Left ventricle myocardium inferior (tissue), 1 donor: ENCODE results near the gene WDR54. TPM values are rescaled to one million over a fixed set of nuclear protein-coding genes. Genes with fewer than 3 reads are reported as not detected.

ENCODE experiments used
- DNase-seq: peaks from one replicate; pipeline ENCODE4 v3.0.0-alpha.2; 2020
- H3K27ac ChIP-seq: fragments of 200-600 bp; replicated peaks from 2 replicates; pipeline ENCODE4 v1.8.0; 2021
- H3K27me3 ChIP-seq: fragments of 200-600 bp; 2 replicates; pipeline ENCODE4 v1.8.0; 2021; ENCODE audit warnings: low read depth
- H3K36me3 ChIP-seq: fragments of 200-600 bp; 2 replicates; pipeline ENCODE4 v1.8.0; 2021
- H3K4me1 ChIP-seq: fragments of 200-600 bp; 2 replicates; pipeline ENCODE4 v1.8.0; 2021
- H3K4me3 ChIP-seq: fragments of 200-600 bp; 2 replicates; pipeline ENCODE4 v1.8.0; 2021; ENCODE audit warnings: mild to moderate bottlenecking, moderate library complexity
- H3K9me3 ChIP-seq: fragments of 200-600 bp; replicated peaks from 2 replicates; pipeline ENCODE4 v1.8.0; 2021
- intact Hi-C: fragments of 100-400 bp; cut with micrococcal nuclease; formaldehyde crosslinking; loops from one replicate; pipeline ENCODE4 v1.11.0; 2022
- total RNA-seq: library from RNA; stranded (reverse); fragmentation: NEBNext Ultra II Directional; extraction: Animal tissue kit (Norgen Biotek cat#: 25700); gene quantifications from one replicate; pipeline ENCODE4 v1.2.1, GENCODE V29; 2021
- TF ChIP-seq, protein P1 (sequence below): fragments of 200-600 bp; IDR thresholded peaks from 2 replicates; pipeline ENCODE4 v1.8.0; 2021; ENCODE audit warnings: antibody characterized with exemption, mild to moderate bottlenecking, borderline replicate concordance
- donor health status: DM: no; HTN: yes; CAD: no; lungs with severe emphysema.

WDR54 gene
- total RNA-seq, 1 donor from 2014 or later: 2.9 TPM

- H3K9me3 ChIP-seq: no peaks in the 10 kb centered on the region
- no peak overlapping the region for H3K27ac ChIP-seq
- H3K36me3 ChIP-seq: peaks cover 42% of the 10 kb centered on the region
- DNase-seq: no peak
- no peaks in the 10 kb centered on the region for H3K27me3 ChIP-seq
- TF ChIP-seq, protein P1, sequence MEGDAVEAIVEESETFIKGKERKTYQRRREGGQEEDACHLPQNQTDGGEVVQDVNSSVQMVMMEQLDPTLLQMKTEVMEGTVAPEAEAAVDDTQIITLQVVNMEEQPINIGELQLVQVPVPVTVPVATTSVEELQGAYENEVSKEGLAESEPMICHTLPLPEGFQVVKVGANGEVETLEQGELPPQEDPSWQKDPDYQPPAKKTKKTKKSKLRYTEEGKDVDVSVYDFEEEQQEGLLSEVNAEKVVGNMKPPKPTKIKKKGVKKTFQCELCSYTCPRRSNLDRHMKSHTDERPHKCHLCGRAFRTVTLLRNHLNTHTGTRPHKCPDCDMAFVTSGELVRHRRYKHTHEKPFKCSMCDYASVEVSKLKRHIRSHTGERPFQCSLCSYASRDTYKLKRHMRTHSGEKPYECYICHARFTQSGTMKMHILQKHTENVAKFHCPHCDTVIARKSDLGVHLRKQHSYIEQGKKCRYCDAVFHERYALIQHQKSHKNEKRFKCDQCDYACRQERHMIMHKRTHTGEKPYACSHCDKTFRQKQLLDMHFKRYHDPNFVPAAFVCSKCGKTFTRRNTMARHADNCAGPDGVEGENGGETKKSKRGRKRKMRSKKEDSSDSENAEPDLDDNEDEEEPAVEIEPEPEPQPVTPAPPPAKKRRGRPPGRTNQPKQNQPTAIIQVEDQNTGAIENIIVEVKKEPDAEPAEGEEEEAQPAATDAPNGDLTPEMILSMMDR: no peak
- H3K4me1 ChIP-seq: peaks cover 75% of the 10 kb centered on the region
- intact Hi-C loops: no loop called here
- no peak overlapping the region for H3K4me3 ChIP-seq
These were observed 45.7 kb upstream of the WDR54 start for GRCh38 chr2:74375838-74376237.

GRCh38 chr2:74378007-74378406 lies 43.5 kb upstream of the WDR54 start:
- Histone ChIP-seq H3K4me1 (peaks cover 80% of the 10 kb centered on the region), H3K27me3 (no peaks in the 10 kb centered on the region), H3K9me3 (no peaks in the 10 kb centered on the region), H3K4me3 (no peak overlapping the region), H3K27ac (no peak overlapping the region), H3K36me3 (peaks cover 26% of the 10 kb centered on the region)
- no peak for DNase-seq
- TF ChIP-seq, protein P1: no peak
- intact Hi-C loops: no loop called here

- Histone ChIP-seq H3K4me1 (peaks cover 80% of the 10 kb centered on the region), H3K36me3 (peaks cover 26% of the 10 kb centered on the region), H3K27ac (peak within 1 kb of the TSS; percentile 81), H3K9me3 (no peaks in the 10 kb centered on the region), H3K27me3 (no peaks in the 10 kb centered on the region), H3K4me3 (peak within 1 kb of the TSS; percentile 64)
- TF ChIP-seq, protein P1: no peak
- intact Hi-C loops: no loop called here
- peak; percentile 45 for DNase-seq
These were observed 41.4 kb upstream of the WDR54 start, which contains the start of gene DCTN1 for GRCh38 chr2:74379851-74380789. DCTN1 (minus strand) TSS chr2:74380311; CDS start chr2:74380037, 274 bp downstream.

DNA sequence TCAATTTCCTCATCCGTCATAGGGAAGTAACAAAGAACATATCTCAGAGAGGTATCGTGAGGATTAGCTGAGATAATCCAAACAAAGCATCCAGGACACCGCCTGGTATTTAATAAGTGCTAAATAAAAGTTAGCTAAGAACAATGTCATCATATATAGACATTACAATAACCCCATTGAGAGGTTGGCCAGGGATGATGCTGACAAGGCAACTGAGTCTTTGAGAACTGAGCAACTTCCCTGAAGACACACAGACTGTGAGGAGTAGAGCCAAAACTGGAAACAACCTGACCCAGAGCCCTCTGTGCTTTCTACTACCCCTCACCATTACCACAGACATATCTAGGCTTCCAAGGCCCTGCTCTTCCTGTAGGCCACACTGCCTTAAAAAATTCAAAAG lies 39.8 kb upstream of the WDR54 start:
- TF ChIP-seq, protein P1: no peak
- H3K9me3 ChIP-seq: no peaks in the 10 kb centered on the region
- H3K27me3 ChIP-seq: no peaks in the 10 kb centered on the region
- H3K27ac ChIP-seq: peak overlapping the region; percentile 64
- intact Hi-C loops: no loop called here
- DNase-seq: no peak
- no peak overlapping the region for H3K4me3 ChIP-seq
- H3K36me3 ChIP-seq: peaks cover 14% of the 10 kb centered on the region
- peaks cover 85% of the 10 kb centered on the region for H3K4me1 ChIP-seq

- intact Hi-C loops: no loop called here
- Histone ChIP-seq H3K36me3 (no peaks in the 10 kb centered on the region), H3K4me1 (peaks cover 97% of the 10 kb centered on the region), H3K27ac (peak overlapping the region; percentile 64), H3K27me3 (no peaks in the 10 kb centered on the region), H3K9me3 (no peaks in the 10 kb centered on the region), H3K4me3 (no peak overlapping the region)
- no peak for DNase-seq
- TF ChIP-seq, protein P1: no peak
These were observed 38.3 kb upstream of the WDR54 start for GRCh38 chr2:74383254-74383653.
